Neural progenitor cell (in vitro differentiated cells): ENCODE measurements around the gene TBRG4.

Experiments
- EZH2 ChIP-seq: fragments of 200-600 bp; sonication (generic); IDR thresholded peaks from 2 replicates; pipeline ENCODE4 v1.6.1; 2017; ENCODE audit warnings: antibody characterized with exemption, mild to moderate bottlenecking, moderate library complexity
- EZH2phosphoT487 ChIP-seq: fragments of 200-600 bp; sonication (generic); IDR thresholded peaks from 2 replicates; pipeline ENCODE4 v1.6.1; 2017; ENCODE audit warnings: antibody characterized with exemption
- TF ChIP-seq, protein P1 (sequence below): fragments of 200-600 bp; sonication (generic); IDR thresholded peaks from 2 replicates; pipeline ENCODE4 v1.5.1; 2017; ENCODE audit warnings: antibody characterized with exemption, mild to moderate bottlenecking

DNA sequence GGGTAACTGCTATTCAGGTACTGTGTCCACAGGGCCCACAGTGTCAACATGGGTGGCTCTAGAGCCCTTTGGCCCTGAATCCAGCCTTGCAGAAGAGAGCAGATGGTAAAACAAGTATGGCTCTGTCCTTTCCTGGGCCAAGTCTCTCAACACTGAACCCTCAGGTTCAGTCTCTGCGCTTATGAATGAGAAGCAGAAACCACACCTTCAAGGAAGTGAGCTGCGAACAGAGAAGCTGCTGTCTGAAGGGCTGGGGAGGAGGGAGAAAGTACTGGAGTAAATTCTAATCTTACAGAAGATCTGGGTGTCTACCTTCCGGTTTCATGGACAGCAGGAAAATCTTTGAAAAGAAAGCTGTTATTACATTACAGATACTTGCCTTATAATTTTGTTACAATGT, 4.1 kb downstream of the TBRG4 start:
- TF ChIP-seq, protein P1, sequence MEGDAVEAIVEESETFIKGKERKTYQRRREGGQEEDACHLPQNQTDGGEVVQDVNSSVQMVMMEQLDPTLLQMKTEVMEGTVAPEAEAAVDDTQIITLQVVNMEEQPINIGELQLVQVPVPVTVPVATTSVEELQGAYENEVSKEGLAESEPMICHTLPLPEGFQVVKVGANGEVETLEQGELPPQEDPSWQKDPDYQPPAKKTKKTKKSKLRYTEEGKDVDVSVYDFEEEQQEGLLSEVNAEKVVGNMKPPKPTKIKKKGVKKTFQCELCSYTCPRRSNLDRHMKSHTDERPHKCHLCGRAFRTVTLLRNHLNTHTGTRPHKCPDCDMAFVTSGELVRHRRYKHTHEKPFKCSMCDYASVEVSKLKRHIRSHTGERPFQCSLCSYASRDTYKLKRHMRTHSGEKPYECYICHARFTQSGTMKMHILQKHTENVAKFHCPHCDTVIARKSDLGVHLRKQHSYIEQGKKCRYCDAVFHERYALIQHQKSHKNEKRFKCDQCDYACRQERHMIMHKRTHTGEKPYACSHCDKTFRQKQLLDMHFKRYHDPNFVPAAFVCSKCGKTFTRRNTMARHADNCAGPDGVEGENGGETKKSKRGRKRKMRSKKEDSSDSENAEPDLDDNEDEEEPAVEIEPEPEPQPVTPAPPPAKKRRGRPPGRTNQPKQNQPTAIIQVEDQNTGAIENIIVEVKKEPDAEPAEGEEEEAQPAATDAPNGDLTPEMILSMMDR = no peak
- TF ChIP-seq EZH2 (no peak), EZH2phosphoT487 (no peak)
